Mesenchymal stem cell (in vitro differentiated cells and primary cell): ENCODE measurements around the gene LTB4R.
"Not testable (repeated sequence)": the region's sequence is repeated elsewhere in the genome, so short reads cannot be mapped to it uniquely, and the experiment has no call there.

Experiments
- DNase-seq: peaks from one replicate; pipeline ENCODE4 v3.0.0-alpha.2; 2013
- H2AFZ ChIP-seq: one replicate; pipeline ENCODE4 v1.6.1; 2013; ENCODE audit warnings: low read depth, mild to moderate bottlenecking, control low read depth, inconsistent platforms, low read length, moderate library complexity
- H2AK5ac ChIP-seq: 2 replicates; pipeline ENCODE4 v1.6.1; 2013; ENCODE audit warnings: low read length, moderate library complexity, mild to moderate bottlenecking, inconsistent platforms; ENCODE audit not compliant: severe bottlenecking
- H2BK120ac ChIP-seq: one replicate; pipeline ENCODE4 v1.6.1; 2013; ENCODE audit warnings: low read depth, mild to moderate bottlenecking, inconsistent platforms, low read length, moderate library complexity
- H2BK12ac ChIP-seq, 2 experiments: one replicate each; pipeline ENCODE4 v1.6.1; 2013; ENCODE audit warnings: inconsistent platforms in 2 of 2, low read length in 2 of 2, mild to moderate bottlenecking in 2 of 2, moderate library complexity in 2 of 2, control low read depth in 1 of 2
- H2BK15ac ChIP-seq: one replicate; pipeline ENCODE4 v1.6.1; 2013; ENCODE audit warnings: mild to moderate bottlenecking, low read depth, inconsistent platforms; ENCODE audit not compliant: poor library complexity, severe bottlenecking
- H2BK5ac ChIP-seq: 2 replicates; pipeline ENCODE4 v1.6.1; 2013; ENCODE audit warnings: low read depth, mild to moderate bottlenecking, low read length, control low read depth, inconsistent platforms; ENCODE audit not compliant: poor library complexity, severe bottlenecking
- H3K14ac ChIP-seq, 2 experiments: one replicate each; pipeline ENCODE4 v1.6.1; 2013; ENCODE audit warnings: inconsistent platforms in 2 of 2, low read length in 2 of 2, control low read depth in 1 of 2, mild to moderate bottlenecking in 1 of 2, moderate library complexity in 1 of 2
- H3K18ac ChIP-seq, 2 experiments: one replicate each; pipeline ENCODE4 v1.6.1; 2013; ENCODE audit warnings: inconsistent platforms in 2 of 2, low read length in 2 of 2, control low read depth in 1 of 2, low read depth in 1 of 2, mild to moderate bottlenecking in 1 of 2
- H3K23ac ChIP-seq, 2 experiments: one replicate each; pipeline ENCODE4 v1.6.1; 2013; ENCODE audit warnings: inconsistent platforms in 2 of 2, low read length in 2 of 2, mild to moderate bottlenecking in 2 of 2, moderate library complexity in 2 of 2, control low read depth in 1 of 2
- H3K27ac ChIP-seq: 2 replicates; pipeline ENCODE4 v1.5.1; 2013; ENCODE audit warnings: mild to moderate bottlenecking, moderate library complexity, low read length, control low read depth, inconsistent platforms; ENCODE audit not compliant: poor library complexity, severe bottlenecking
- H3K27me3 ChIP-seq, 2 experiments: 2 replicates each; pipeline versions ENCODE4 v1.6.1 to v1.7.0; 2013; ENCODE audit warnings: low read length in 2 of 2, mild to moderate bottlenecking in 2 of 2, moderate library complexity in 2 of 2, control low read depth in 1 of 2, inconsistent platforms in 1 of 2; ENCODE audit not compliant: control insufficient read depth in 1 of 2, insufficient read depth in 1 of 2
- H3K36me3 ChIP-seq, 2 experiments: 2 replicates each; pipeline versions ENCODE4 v1.6.1 to v1.7.0; 2013; ENCODE audit warnings: low read length in 2 of 2, control low read depth in 1 of 2, inconsistent platforms in 1 of 2, low read depth in 1 of 2, mild to moderate bottlenecking in 1 of 2; ENCODE audit not compliant: insufficient read depth in 2 of 2, control insufficient read depth in 1 of 2
- H3K4ac ChIP-seq, 2 experiments: one replicate each; pipeline ENCODE4 v1.6.1; 2013; ENCODE audit warnings: inconsistent platforms in 2 of 2, low read length in 2 of 2, mild to moderate bottlenecking in 2 of 2, moderate library complexity in 2 of 2, control low read depth in 1 of 2, low read depth in 1 of 2
- H3K4me1 ChIP-seq: 2 replicates; pipeline ENCODE4 v1.6.1; 2013; ENCODE audit warnings: low read depth, low read length, control low read depth; ENCODE audit not compliant: control insufficient read depth, insufficient read depth
- H3K4me2 ChIP-seq: 2 replicates; pipeline ENCODE4 v1.6.1; 2013; ENCODE audit warnings: low read length, mild to moderate bottlenecking, inconsistent platforms; ENCODE audit not compliant: poor library complexity, severe bottlenecking
- H3K4me3 ChIP-seq, 2 experiments: 2 replicates each; pipeline versions ENCODE4 v1.5.1 to v1.7.0; 2013; ENCODE audit warnings: low read length in 2 of 2, mild to moderate bottlenecking in 2 of 2, control low read depth in 1 of 2, low read depth in 1 of 2; ENCODE audit not compliant: insufficient read depth in 1 of 2
- H3K79me1 ChIP-seq: replicated peaks from 2 replicates; pipeline ENCODE4 v1.6.1; 2013; ENCODE audit warnings: mild to moderate bottlenecking, control low read depth, low read length, inconsistent platforms; ENCODE audit not compliant: poor library complexity, severe bottlenecking
- H3K9ac ChIP-seq: 2 replicates; pipeline ENCODE4 v1.7.0; 2013; ENCODE audit warnings: mild to moderate bottlenecking, low read length, moderate library complexity
- H3K9me3 ChIP-seq: 2 replicates; pipeline ENCODE4 v1.7.0; 2013; ENCODE audit warnings: mild to moderate bottlenecking, low read length; ENCODE audit not compliant: control insufficient read depth
- H4K8ac ChIP-seq: one replicate; pipeline ENCODE4 v1.6.1; 2013; ENCODE audit warnings: inconsistent platforms, mild to moderate bottlenecking, low read length, moderate library complexity
- H4K91ac ChIP-seq: one replicate; pipeline ENCODE4 v1.6.1; 2013; ENCODE audit warnings: mild to moderate bottlenecking, low read length, inconsistent platforms
- WGBS: methylation state at CpG from one replicate; pipeline ENCODE4 v1.1.7; 2013; ENCODE audit warnings: mixed read lengths; 5-methylcytosine and 5-hydroxymethylcytosine counted together

LTB4R gene

GRCh38 chr14:24327914-24328313, 16.6 kb downstream of the LTB4R start:
- 5% methylated on average over 4 of the region's 9 CpGs for WGBS
- H3K27me3 ChIP-seq, result peaks cover 0 to 32% of the 10 kb centered on the region in 2 experiments

GRCh38 chr14:24329073-24329663, 17.9 kb downstream of the LTB4R start:
- H2BK5ac ChIP-seq, result no peak overlapping the region
- H2BK15ac ChIP-seq, result no peak overlapping the region
- H2BK12ac ChIP-seq, result no peak overlapping the region
- H3K9me3 ChIP-seq, result no peaks in the 10 kb centered on the region
- peaks cover 0 to 28% of the 10 kb centered on the region in 2 experiments for H3K27me3 ChIP-seq
- H3K79me1 ChIP-seq, result no peaks in the 10 kb centered on the region
- no peak overlapping the region for H3K4me3 ChIP-seq
- no peak overlapping the region for H2AFZ ChIP-seq
- peaks cover 12% of the 10 kb centered on the region for H3K4me1 ChIP-seq
- H3K9ac ChIP-seq, result no peak overlapping the region
- no peak overlapping the region for H3K4ac ChIP-seq
- no peak overlapping the region for H3K18ac ChIP-seq
- H2AK5ac ChIP-seq, result no peak overlapping the region
- no peak overlapping the region for H3K27ac ChIP-seq
- WGBS, result 81% methylated on average over 11 of the region's 12 CpGs
- H3K4me2 ChIP-seq, result no peak overlapping the region
- no peak overlapping the region for H3K23ac ChIP-seq
- H3K36me3 ChIP-seq, result no peaks in the 10 kb centered on the region
- H4K91ac ChIP-seq, result no peak overlapping the region
- no peak overlapping the region for H4K8ac ChIP-seq
- no peak overlapping the region for H3K14ac ChIP-seq
- H2BK120ac ChIP-seq, result no peak overlapping the region
- DNase-seq, result no peak

More at GRCh38 chr14:24327914-24328313, 16.6 kb downstream of the LTB4R start:
- H2AK5ac ChIP-seq, H4K91ac ChIP-seq, H3K18ac ChIP-seq, H3K4ac ChIP-seq, H2BK120ac ChIP-seq, H3K36me3 ChIP-seq, H3K4me3 ChIP-seq, H3K23ac ChIP-seq, H3K4me1 ChIP-seq, H3K9ac ChIP-seq, H3K14ac ChIP-seq, H2BK12ac ChIP-seq, H2BK5ac ChIP-seq, H3K79me1 ChIP-seq, H4K8ac ChIP-seq, H3K4me2 ChIP-seq, H2BK15ac ChIP-seq, H2AFZ ChIP-seq, H3K27ac ChIP-seq, H3K9me3 ChIP-seq: not testable (repeated sequence)
- DNase-seq, result peak; percentile 30

DNA sequence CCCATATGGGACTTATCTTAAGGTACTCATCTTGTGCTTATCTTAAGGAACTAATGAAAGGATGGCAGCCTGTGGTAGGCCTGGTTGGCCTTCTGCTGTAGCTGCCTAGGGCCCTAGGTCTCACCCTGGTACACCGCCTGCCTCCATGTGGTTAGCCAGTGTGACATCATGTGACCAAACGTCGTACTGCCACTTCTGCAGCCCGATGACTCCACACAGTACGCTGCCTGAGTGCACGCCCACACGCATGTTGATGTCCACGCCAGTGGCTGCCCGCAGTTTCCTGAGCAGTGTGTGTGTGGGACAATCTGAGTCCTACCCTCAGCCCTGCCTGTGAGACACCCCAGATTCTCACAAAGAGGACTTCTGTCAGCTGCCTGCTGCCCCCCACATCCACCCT, 18.4 kb downstream of the LTB4R start:
- Histone ChIP-seq H3K4ac (no peak overlapping the region), H2AFZ (no peak overlapping the region)

DNA sequence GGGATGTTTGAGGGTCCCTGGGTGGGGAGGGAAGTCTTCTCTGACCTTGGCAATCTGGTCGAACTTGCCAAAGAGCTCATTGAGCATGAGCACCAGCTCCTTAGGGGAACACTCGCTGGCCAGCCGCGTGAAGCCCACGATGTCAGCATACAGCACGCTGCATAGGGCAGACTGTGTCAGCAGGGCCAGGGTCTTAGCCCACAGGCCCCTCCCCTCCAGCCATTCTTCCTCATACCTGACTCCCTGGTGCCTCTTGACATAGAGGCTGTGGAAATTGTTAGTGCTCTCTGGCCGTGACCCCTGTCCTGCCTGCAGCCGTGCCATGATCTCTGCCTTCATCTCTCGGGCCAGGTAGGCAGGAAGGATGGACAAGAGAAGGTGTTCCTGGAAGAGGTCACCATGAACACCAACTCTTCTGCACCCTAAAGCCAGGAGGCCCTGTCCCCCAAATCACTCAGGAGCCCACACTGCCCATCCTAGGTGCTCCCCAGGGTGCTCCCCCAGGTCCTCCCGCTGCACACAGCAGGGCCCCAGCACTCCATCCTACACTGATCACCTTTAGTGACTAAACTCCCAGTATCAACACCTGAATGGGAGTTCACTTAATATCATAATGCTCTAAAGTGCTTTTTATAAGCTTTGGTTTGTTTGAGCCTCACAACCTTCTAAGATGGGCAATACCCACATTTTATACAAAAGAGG, 19.8 kb downstream of the LTB4R start:
- Histone ChIP-seq H3K36me3 (no peaks in the 10 kb centered on the region), H4K8ac (no peak overlapping the region), H2BK15ac (no peak overlapping the region), H2BK120ac (no peak overlapping the region), H2AFZ (no peak overlapping the region), H3K23ac (no peak overlapping the region), H3K9ac (no peak overlapping the region), H4K91ac (peak overlapping the region; percentile 6), H3K79me1 (no peaks in the 10 kb centered on the region), H3K4me1 (peaks cover 31% of the 10 kb centered on the region), H3K27ac (no peak overlapping the region), H2BK12ac (no peak overlapping the region), H3K4ac (no peak overlapping the region), H3K18ac (no peak overlapping the region), H2BK5ac (no peak overlapping the region), H3K14ac (no peak overlapping the region), H3K4me2 (no peak overlapping the region), H3K9me3 (no peaks in the 10 kb centered on the region), H2AK5ac (no peak overlapping the region), H3K4me3 (no peak overlapping the region), H3K27me3 (peaks cover 11 to 29% of the 10 kb centered on the region in 2 experiments)
- WGBS, result 92% methylated on average over 10 of the region's 10 CpGs
- DNase-seq, result no peak

More for the DNA sequence above, 18.4 kb downstream of the LTB4R start:
- H3K36me3 ChIP-seq, result no peaks in the 10 kb centered on the region
- no peak for DNase-seq
- peaks cover 0 to 31% of the 10 kb centered on the region in 2 experiments for H3K27me3 ChIP-seq
- no peak overlapping the region for H2BK120ac ChIP-seq
- H3K4me3 ChIP-seq, result no peak overlapping the region
- no peak overlapping the region for H3K14ac ChIP-seq
- H3K4me1 ChIP-seq, result peaks cover 17% of the 10 kb centered on the region
- 95% methylated on average over 9 of the region's 9 CpGs for WGBS
- H2BK5ac ChIP-seq, result no peak overlapping the region
- H4K8ac ChIP-seq, result no peak overlapping the region
- no peak overlapping the region for H3K4me2 ChIP-seq
- no peak overlapping the region for H4K91ac ChIP-seq
- no peak overlapping the region for H2BK15ac ChIP-seq
- no peak overlapping the region for H3K9ac ChIP-seq
- H2AK5ac ChIP-seq, result no peak overlapping the region
- no peaks in the 10 kb centered on the region for H3K79me1 ChIP-seq
- no peak overlapping the region for H3K23ac ChIP-seq
- no peak overlapping the region for H3K27ac ChIP-seq
- H3K9me3 ChIP-seq, result no peaks in the 10 kb centered on the region
- no peak overlapping the region for H2BK12ac ChIP-seq
- H3K18ac ChIP-seq, result no peak overlapping the region
